IMR-90 (cell line): ENCODE measurements around the gene NBPF1. TPM values are rescaled to one million over a fixed set of nuclear protein-coding genes. Genes with fewer than 3 reads are reported as not detected.

Experiments used
- ATAC-seq: fragments of 200-7000 bp; cut with Tn5 transposase; 2 replicates; pipeline ENCODE4 v1.9.1; 2020; ENCODE audit warnings: low read depth, mild to moderate bottlenecking, moderate library complexity
- BruUV-seq: library from RNA; stranded (reverse); fragments of 400-500 nt; replicated peaks from 2 replicates; lab custom pipeline; 2021; lab: Mats Ljungman, UMichigan
- CTCF ChIA-PET: fragments of 300-600 bp; formaldehyde crosslinking; extraction: SDS; loops from one replicate; lab custom pipeline; 2021; ENCODE audit warnings: antibody characterized with exemption; lab: Yijun Ruan, JAX
- POLR2A ChIA-PET: fragments of 300-600 bp; sonication (Branson Sonifier 250); formaldehyde crosslinking; loops from one replicate; lab custom pipeline; 2022; ENCODE audit warnings: antibody characterized with exemption; ENCODE audit not compliant: unreplicated experiment; lab: Charles Lee
- DNase-seq: peaks from one replicate; pipeline ENCODE4 v3.0.0; 2013
- H2AFZ ChIP-seq: replicated peaks from 2 replicates; pipeline ENCODE3; 2013; ENCODE audit warnings: low read length, mild to moderate bottlenecking; ENCODE audit not compliant: poor library complexity
- H2AK5ac ChIP-seq: 2 replicates; pipeline ENCODE4 v1.6.1; 2013; ENCODE audit warnings: low read depth, low read length, inconsistent platforms
- H2AK9ac ChIP-seq: replicated peaks from 2 replicates; pipeline ENCODE3; 2013; ENCODE audit warnings: mild to moderate bottlenecking, low read depth, low read length, moderate library complexity; ENCODE audit not compliant: poor library complexity
- H2BK120ac ChIP-seq: 2 replicates; pipeline ENCODE4 v1.6.1; 2013; ENCODE audit warnings: low read depth, low read length, inconsistent platforms
- H2BK15ac ChIP-seq: 3 replicates; pipeline ENCODE4 v1.6.1; 2013; ENCODE audit warnings: low read depth, low read length, inconsistent platforms
- H2BK20ac ChIP-seq: 2 replicates; pipeline ENCODE4 v1.6.1; 2013; ENCODE audit warnings: low read depth, mild to moderate bottlenecking, inconsistent platforms, low read length, moderate library complexity
- H2BK5ac ChIP-seq: 2 replicates; pipeline ENCODE4 v1.6.1; 2013; ENCODE audit warnings: mild to moderate bottlenecking, low read depth, low read length, inconsistent platforms; ENCODE audit not compliant: poor library complexity, severe bottlenecking
- H3K14ac ChIP-seq: replicated peaks from 2 replicates; pipeline ENCODE4 v1.6.1; 2013; ENCODE audit warnings: low read depth, low read length, inconsistent platforms
- H3K18ac ChIP-seq: 2 replicates; pipeline ENCODE4 v1.6.1; 2013; ENCODE audit warnings: low read depth, low read length, control low read depth
- H3K23ac ChIP-seq: 2 replicates; pipeline ENCODE4 v1.6.1; 2013; ENCODE audit warnings: low read depth, low read length, inconsistent platforms
- H3K27ac ChIP-seq: 2 replicates; pipeline ENCODE4 v1.5.1; 2013; ENCODE audit warnings: mild to moderate bottlenecking, control low read depth, low read length; ENCODE audit not compliant: insufficient read depth
- H3K27me3 ChIP-seq: 2 replicates; pipeline ENCODE4 v1.6.1; 2013; ENCODE audit warnings: low read length; ENCODE audit not compliant: control insufficient read depth, insufficient read depth
- H3K36me3 ChIP-seq: 2 replicates; pipeline ENCODE4 v1.6.1; 2013; ENCODE audit warnings: low read length, mixed read lengths; ENCODE audit not compliant: control insufficient read depth, insufficient read depth
- H3K4ac ChIP-seq: 2 replicates; pipeline ENCODE4 v1.6.1; 2013; ENCODE audit warnings: low read depth, low read length, inconsistent platforms
- H3K4me1 ChIP-seq: 2 replicates; pipeline ENCODE4 v1.6.1; 2013; ENCODE audit warnings: low read length, mixed read lengths; ENCODE audit not compliant: control insufficient read depth, insufficient read depth
- H3K4me2 ChIP-seq: 2 replicates; pipeline ENCODE4 v1.6.1; 2013; ENCODE audit warnings: low read depth, mild to moderate bottlenecking, control low read depth, low read length, moderate library complexity
- H3K4me3 ChIP-seq: 2 replicates; pipeline ENCODE4 v1.5.1; 2013; ENCODE audit warnings: low read depth, mild to moderate bottlenecking, control low read depth, low read length, moderate library complexity; ENCODE audit not compliant: insufficient read depth
- H3K56ac ChIP-seq: 2 replicates; pipeline ENCODE4 v1.6.1; 2013; ENCODE audit warnings: low read length, inconsistent platforms; ENCODE audit not compliant: insufficient read depth; ENCODE audit errors: extremely low read depth
- H3K79me1 ChIP-seq, 2 experiments: 2 replicates each; pipeline ENCODE4 v1.6.1; 2013; ENCODE audit warnings: low read length in 2 of 2, inconsistent platforms in 1 of 2, low read depth in 1 of 2
- H3K9ac ChIP-seq: 2 replicates; pipeline ENCODE4 v1.6.1; 2013; ENCODE audit warnings: low read depth, low read length, control low read depth
- H3K9me1 ChIP-seq: 2 replicates; pipeline ENCODE4 v1.6.1; 2013; ENCODE audit warnings: low read length, inconsistent platforms; ENCODE audit not compliant: insufficient read depth
- H3K9me3 ChIP-seq: 2 replicates; pipeline ENCODE4 v1.6.1; 2013; ENCODE audit warnings: low read length; ENCODE audit not compliant: control insufficient read depth, insufficient read depth
- H4K20me1 ChIP-seq: 2 replicates; pipeline ENCODE4 v1.6.1; 2013; ENCODE audit warnings: low read length, inconsistent platforms; ENCODE audit not compliant: insufficient read depth
- H4K5ac ChIP-seq: 2 replicates; pipeline ENCODE4 v1.6.1; 2013; ENCODE audit warnings: mild to moderate bottlenecking, low read depth, low read length, control low read depth
- H4K8ac ChIP-seq, 2 experiments: 2 replicates each; pipeline ENCODE4 v1.6.1; 2013; ENCODE audit warnings: low read depth in 2 of 2, low read length in 2 of 2, control low read depth in 1 of 2, inconsistent platforms in 1 of 2
- H4K91ac ChIP-seq: 2 replicates; pipeline ENCODE4 v1.6.1; 2013; ENCODE audit warnings: low read depth, low read length, inconsistent platforms; ENCODE audit not compliant: insufficient read depth
- BHLHE40 ChIP-seq: fragments of 150-350 bp; IDR thresholded peaks from 2 replicates; pipeline ENCODE4 v1.6.1; 2016; ENCODE audit warnings: mild to moderate bottlenecking, low read depth, low read length
- CEBPB ChIP-seq: IDR thresholded peaks from 2 replicates; pipeline ENCODE4 v1.6.1; 2012; ENCODE audit warnings: low read depth, low read length, improper control_type of control experiment
- CHD1 ChIP-seq: IDR thresholded peaks from 2 replicates; pipeline ENCODE4 v1.6.1; 2012; ENCODE audit warnings: low read depth, low read length, improper control_type of control experiment
- ELK1 ChIP-seq: fragments of 150-350 bp; IDR thresholded peaks from 2 replicates; pipeline ENCODE4 v1.6.1; 2016; ENCODE audit warnings: low read depth, mild to moderate bottlenecking, low read length, moderate library complexity, borderline replicate concordance
- MAZ ChIP-seq: IDR thresholded peaks from 2 replicates; pipeline ENCODE4 v1.6.1; 2012; ENCODE audit warnings: low read depth, mild to moderate bottlenecking, low read length, improper control_type of control experiment, moderate library complexity, borderline replicate concordance
- MXI1 ChIP-seq: IDR thresholded peaks from 2 replicates; pipeline ENCODE4 v1.6.1; 2012; ENCODE audit warnings: low read depth, mild to moderate bottlenecking, low read length, moderate library complexity, borderline replicate concordance
- RAD21 ChIP-seq: IDR thresholded peaks from 2 replicates; pipeline ENCODE4 v1.6.1; 2012; ENCODE audit warnings: low read length, improper control_type of control experiment
- RFX5 ChIP-seq: IDR thresholded peaks from 2 replicates; pipeline ENCODE4 v1.8.0; 2012; ENCODE audit warnings: low read depth, mild to moderate bottlenecking, low read length, moderate library complexity
- USF2 ChIP-seq: fragments of 150-350 bp; IDR thresholded peaks from 2 replicates; pipeline ENCODE4 v1.6.1; 2017; ENCODE audit warnings: mild to moderate bottlenecking, antibody characterized with exemption, low read length, low read depth
- WGBS, 2 experiments: methylation state at CpG; one replicate each; pipeline versions ENCODE4 v1.1.5 to v1.1.7; 2013; ENCODE audit warnings: missing lambda C conversion rate in 2 of 2; ENCODE audit not compliant: insufficient read length in 1 of 2; ENCODE audit errors: extremely low coverage in 2 of 2; 5-methylcytosine and 5-hydroxymethylcytosine counted together
- dilution Hi-C: fragments of 300-500 bp; cut with HindIII; formaldehyde crosslinking; loops from one replicate; pipeline ENCODE4 v1.14.3; 2018; ENCODE audit warnings: low sequenced_read_pairs; ENCODE audit not compliant: unreplicated experiment
- in situ Hi-C: fragments of 300-500 bp; cut with MboI; formaldehyde crosslinking; loops from 3 replicates; pipeline ENCODE4 v1.14.3; 2019; ENCODE audit warnings: low sequenced_read_pairs, inconsistent platforms, mixed read lengths
- intact Hi-C: fragments of 100-400 bp; cut with micrococcal nuclease; formaldehyde crosslinking; loops from 2 replicates; pipeline ENCODE4 v1.10.0; 2022
- polyA plus RNA-seq, 3 experiments: library from polyadenylated mRNA; depleted of rRNA; stranded (reverse); fragments of >200 nt; gene quantifications; 2 replicates each; pipeline ENCODE4 v1.2.3, GENCODE V29; 2012; ENCODE audit warnings: low replicate concordance in 1 of 3
- total RNA-seq: library from RNA; depleted of rRNA; stranded (reverse); fragments of >200 nt; gene quantifications from 2 replicates; pipeline ENCODE4 v1.2.3, GENCODE V29; 2012

Gene NBPF1
- total and polyA plus RNA-seq, 2 of the 4 experiments (the other 2 are of a cell fraction): 18.8 to 25.3 TPM

GRCh38 chr1:16612332-16613172 lies 812 bp downstream of the NBPF1 start:
- H4K20me1 ChIP-seq: peaks cover 3% of the 10 kb centered on the region; the same call in 1 of the 2 replicates
- DNase-seq: peak; percentile 91
- H3K4me2 ChIP-seq: peak overlapping the region; percentile 59
- peak overlapping the region; percentile 71 for H2AK9ac ChIP-seq
- intact Hi-C loops (loop anchor here (5.0 kb wide), 1 partner anchor 320 kb away; no protein-coding TSS in a partner anchor), in situ Hi-C loops (loop anchor here (25.0 kb wide), 1 partner anchor 425 kb away; no protein-coding TSS in a partner anchor), dilution Hi-C loops (no loop called here)
- H2AK5ac ChIP-seq: no peak overlapping the region
- H3K9me3 ChIP-seq: no peaks in the 10 kb centered on the region
- peak overlapping the region; percentile 28 for H3K14ac ChIP-seq
- H3K9me1 ChIP-seq: peaks cover 10% of the 10 kb centered on the region; the same call in 1 of the 2 replicates
- peaks cover 5% of the 10 kb centered on the region; the same call in 1 of the 2 replicates for H3K4me1 ChIP-seq
- 2% methylated on average over 30 of the region's 31 CpGs; no CpG with 5 or more reads in 1 of the 2 experiments for WGBS, 2 experiments
- H4K5ac ChIP-seq: no peak overlapping the region
- H3K23ac ChIP-seq: peak overlapping the region; percentile 40
- peak overlapping the region; percentile 6 for H3K4ac ChIP-seq
- H3K56ac ChIP-seq: peak overlapping the region; percentile 20; the same call in 1 of the 2 replicates
- no TSS peak for BruUV-seq
- no peak overlapping the region for H2BK120ac ChIP-seq
- ChIA-PET POLR2A (interaction anchor here (0.8 to 1.1 kb wide), 2 partner anchors 8 to 104 kb away, joined by 5 to 17 read pairs; no protein-coding TSS in a partner anchor), CTCF (interaction anchor here (0.7 to 2.5 kb wide), 4 partner anchors 9 to 303 kb away, joined by 3 to 21 read pairs (median 4); no protein-coding TSS in a partner anchor)
- H3K27me3 ChIP-seq: no peaks in the 10 kb centered on the region
- H3K18ac ChIP-seq: no peak overlapping the region
- peak; percentile 8; the same call in 1 of the 2 replicates for TF ChIP-seq USF2
- TF ChIP-seq ELK1: no peak
- TF ChIP-seq CHD1: no peak
- TF ChIP-seq MXI1: peak; percentile 87
- no peak for TF ChIP-seq CEBPB
- TF ChIP-seq BHLHE40: peak; percentile 56
- 0 out of 2 replicates have a peak, but pooled peaks have one; percentile 36 for TF ChIP-seq MAZ
- peak; percentile 12; the same call in 1 of the 2 replicates for TF ChIP-seq RAD21
- TF ChIP-seq RFX5: no peak
- peak overlapping the region; percentile 56 for H3K4me3 ChIP-seq
- peaks cover 13% of the 10 kb centered on the region for H3K36me3 ChIP-seq
- peak; percentile 39 for ATAC-seq
- H4K91ac ChIP-seq: no peak overlapping the region
- peak overlapping the region; percentile 29 for H3K9ac ChIP-seq
- peak overlapping the region; percentile 1 for H3K27ac ChIP-seq
- peak overlapping the region; percentile 79 for H2AFZ ChIP-seq
- H2BK5ac ChIP-seq: peak overlapping the region; percentile 2
- peak overlapping the region in 1 of 2 experiments; percentile 13; a peak in 2 of 4 replicates for H4K8ac ChIP-seq
- H2BK20ac ChIP-seq: no peak overlapping the region
- H3K79me1 ChIP-seq: peaks cover 22 to 42% of the 10 kb centered on the region in 2 experiments
- H2BK15ac ChIP-seq: no peak overlapping the region
